Neural progenitor cell (in vitro differentiated cells): ENCODE measurements around the gene CHRM5.

ENCODE experiments used
- CTCF ChIP-seq: fragments of 200-600 bp; sonication (generic); IDR thresholded peaks from 2 replicates; pipeline ENCODE4 v1.5.1; 2017; ENCODE audit warnings: antibody characterized with exemption, mild to moderate bottlenecking
- EZH2phosphoT487 ChIP-seq: fragments of 200-600 bp; sonication (generic); IDR thresholded peaks from 2 replicates; pipeline ENCODE4 v1.6.1; 2017; ENCODE audit warnings: antibody characterized with exemption

GRCh38 chr15:33956397-33956796 is 11.9 kb upstream of the CHRM5 start:
- TF ChIP-seq CTCF (no peak), EZH2phosphoT487 (no peak)
